ENCODE data around the gene NUDCD2.

Gene NUDCD2

GRCh38 chr5:163444526-163444925 lies 15.4 kb downstream of the NUDCD2 start:
- no peak for TF ChIP-seq CTCF (IDR thresholded peaks at IDR 0.05; ENCODE audit: low read depth, low read length, missing control alignments)
- Histone ChIP-seq H3K4me3 (ENCODE audit: low read depth, low read length) (no peak overlapping the region), H3K27me3 (replicated peaks) (no peaks in the 10 kb centered on the region), H3K36me3 (replicated peaks) (peaks cover 69% of the 10 kb centered on the region), H3K27ac (no peak overlapping the region)
- in situ Hi-C loops (cut with HindIII; ENCODE audit: low pct_ligation_motif_present, low sequenced_read_pairs): no loop called here
- no peak for DNase-seq

- no peak overlapping the region for H3K4me3 ChIP-seq (ENCODE audit: low read depth, low read length)
- no peak for DNase-seq
- in situ Hi-C loops (cut with HindIII; ENCODE audit: low pct_ligation_motif_present, low sequenced_read_pairs): no loop called here
These were observed 18.9 kb downstream of the NUDCD2 start for GRCh38 chr5:163440954-163441353.

GRCh38 chr5:163439092-163439425 lies 20.8 kb downstream of the NUDCD2 start:
- H3K36me3 ChIP-seq (replicated peaks): peaks cover 40% of the 10 kb centered on the region
- no peak overlapping the region for H3K27ac ChIP-seq
- no peak for TF ChIP-seq CTCF (IDR thresholded peaks at IDR 0.05; ENCODE audit: low read depth, low read length, missing control alignments)
- H3K4me3 ChIP-seq (ENCODE audit: low read depth, low read length): peak overlapping the region; percentile 85
- DNase-seq: no peak
- in situ Hi-C loops (cut with HindIII; ENCODE audit: low pct_ligation_motif_present, low sequenced_read_pairs): no loop called here
- H3K27me3 ChIP-seq (replicated peaks): no peaks in the 10 kb centered on the region

More at GRCh38 chr5:163440954-163441353, 18.9 kb downstream of the NUDCD2 start:
- Histone ChIP-seq H3K36me3 (replicated peaks) (peaks cover 52% of the 10 kb centered on the region), H3K27ac (no peak overlapping the region), H3K27me3 (replicated peaks) (no peaks in the 10 kb centered on the region)
- no peak for TF ChIP-seq CTCF (IDR thresholded peaks at IDR 0.05; ENCODE audit: low read depth, low read length, missing control alignments)

- H3K27ac ChIP-seq: peak within 1 kb of the TSS; percentile 87
- TF ChIP-seq CTCF (IDR thresholded peaks at IDR 0.05; ENCODE audit: low read depth, low read length, missing control alignments): no peak
- in situ Hi-C loops (cut with HindIII; ENCODE audit: low pct_ligation_motif_present, low sequenced_read_pairs): no loop called here
These were observed 22.4 kb downstream of the NUDCD2 start, which contains the start of gene CCNG1 for GRCh38 chr5:163437309-163438182. CCNG1 (plus strand) TSS chr5:163437595; CDS start chr5:163439257, 1,662 bp downstream.

DNA sequence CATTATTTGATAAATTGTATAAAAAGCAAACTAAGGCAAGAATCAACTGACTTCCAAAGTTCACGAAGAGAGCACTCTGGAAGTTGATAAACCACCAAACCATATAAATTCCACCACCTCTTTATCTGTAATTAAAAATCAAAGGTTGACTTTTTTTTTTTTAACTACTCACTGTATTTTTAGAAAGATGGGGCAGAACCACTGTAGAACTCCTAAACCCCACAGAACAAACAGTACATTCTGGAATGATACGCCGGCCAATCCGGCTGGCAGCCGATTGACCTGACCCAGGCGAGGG lies 22.9 kb downstream of the NUDCD2 start:
- in situ Hi-C loops (cut with HindIII; ENCODE audit: low pct_ligation_motif_present, low sequenced_read_pairs): no loop called here
- TF ChIP-seq CTCF (IDR thresholded peaks at IDR 0.05; ENCODE audit: low read depth, low read length, missing control alignments): no peak

More at GRCh38 chr5:163437309-163438182, 22.4 kb downstream of the NUDCD2 start, which contains the start of gene CCNG1:
- peaks cover 28% of the 10 kb centered on the region for H3K36me3 ChIP-seq (replicated peaks)
- peak within 1 kb of the TSS; percentile 85 for H3K4me3 ChIP-seq (ENCODE audit: low read depth, low read length)
- peak; percentile 97 for DNase-seq
- H3K27me3 ChIP-seq (replicated peaks): no peaks in the 10 kb centered on the region

More for the DNA sequence above, 22.9 kb downstream of the NUDCD2 start:
- H3K4me3 ChIP-seq (ENCODE audit: low read depth, low read length): peak overlapping the region; percentile 85
- peaks cover 22% of the 10 kb centered on the region for H3K36me3 ChIP-seq (replicated peaks)
- no peaks in the 10 kb centered on the region for H3K27me3 ChIP-seq (replicated peaks)
- no peak overlapping the region for H3K27ac ChIP-seq
- DNase-seq: no peak

All from brain microvascular endothelial cell (primary cell).